ENCODE data around the gene TBXT. TPM values are rescaled to one million over a fixed set of nuclear protein-coding genes. Genes with fewer than 3 reads are reported as not detected.

Gene TBXT
- total and polyA plus RNA-seq, 2 experiments from 2014 or later, result 0.23 TPM; not detected in 1

DNA sequence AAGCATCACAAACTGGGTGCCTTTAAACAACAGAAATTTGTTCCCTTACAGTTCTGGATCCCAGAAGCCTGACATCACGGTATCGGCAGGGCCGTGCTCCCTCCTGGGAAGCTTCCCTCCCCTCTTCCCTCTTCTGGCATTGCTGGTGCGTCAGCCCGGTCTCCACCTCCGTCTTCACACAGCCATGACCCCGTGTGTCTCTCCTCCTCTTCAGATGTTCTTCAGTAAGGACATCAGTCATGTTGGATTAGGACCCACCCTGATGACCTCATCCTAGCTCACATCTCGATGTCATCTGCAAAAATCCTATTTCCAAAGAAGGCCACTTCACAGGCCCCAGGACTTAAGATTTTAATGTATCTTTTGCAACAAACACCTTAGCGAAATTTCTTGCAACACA lies 38.4 kb upstream of the TBXT start:
- Histone ChIP-seq H3K36me3 (ENCODE audit: insufficient read depth) (no peaks in the 10 kb centered on the region), H3F3A (replicated peaks; ENCODE audit: low read depth) (no peaks in the 10 kb centered on the region), H3K27me3 (ENCODE audit: insufficient read depth) (no peaks in the 10 kb centered on the region), H3K79me2 (replicated peaks; ENCODE audit: insufficient read depth) (no peaks in the 10 kb centered on the region), H3K27ac (ENCODE audit: low read depth) (no peak overlapping the region), H3K4me2 (no peak overlapping the region), H4K20me1 (replicated peaks; ENCODE audit: insufficient read depth) (no peaks in the 10 kb centered on the region; the same call in 1 of the 2 replicates), H3K9me2 (ENCODE audit: insufficient read depth) (no peaks in the 10 kb centered on the region), H3K4me1 (ENCODE audit: insufficient read depth) (no peaks in the 10 kb centered on the region), H3K4me3 (no peak overlapping the region), H2AFZ (no peak overlapping the region)
- Mint-ChIP-seq H3K9me3 (no peaks in the 10 kb centered on the region), H3K4me1 (peaks cover 12% of the 10 kb centered on the region), H3K27ac (no peak overlapping the region), H3K27me3 (ENCODE audit: insufficient read depth, low read depth, poor library complexity) (peaks cover 1% of the 10 kb centered on the region), H3K4me3 (no peak overlapping the region), H3K36me3 (ENCODE audit: low read depth) (no peaks in the 10 kb centered on the region)
- no peak for ATAC-seq
- no peak for DNase-seq (ENCODE audit: low spot score)
- TF ChIP-seq JUNB (IDR thresholded peaks at IDR 0.05; ENCODE audit: unreplicated experiment) (no peak), ZNF331 (CRISPR knock-in tag; IDR thresholded peaks at IDR 0.05; ENCODE audit: low read depth) (no peak), POLR2AphosphoS5 (IDR thresholded peaks at IDR 0.05; ENCODE audit: low read depth) (no peak), CREB1 (CRISPR knock-in tag; IDR thresholded peaks at IDR 0.05; ENCODE audit: low read depth) (no peak), ZNF114 (CRISPR knock-in tag; IDR thresholded peaks at IDR 0.05) (no peak), EZH2 (IDR thresholded peaks at IDR 0.05; ENCODE audit: low read depth, unreplicated experiment) (no peak), EZH2phosphoT487 (IDR thresholded peaks at IDR 0.05; ENCODE audit: unreplicated experiment) (no peak), NANOG (IDR thresholded peaks at IDR 0.05; ENCODE audit: borderline replicate concordance) (no peak)
- TF ChIP-seq, protein P1, sequence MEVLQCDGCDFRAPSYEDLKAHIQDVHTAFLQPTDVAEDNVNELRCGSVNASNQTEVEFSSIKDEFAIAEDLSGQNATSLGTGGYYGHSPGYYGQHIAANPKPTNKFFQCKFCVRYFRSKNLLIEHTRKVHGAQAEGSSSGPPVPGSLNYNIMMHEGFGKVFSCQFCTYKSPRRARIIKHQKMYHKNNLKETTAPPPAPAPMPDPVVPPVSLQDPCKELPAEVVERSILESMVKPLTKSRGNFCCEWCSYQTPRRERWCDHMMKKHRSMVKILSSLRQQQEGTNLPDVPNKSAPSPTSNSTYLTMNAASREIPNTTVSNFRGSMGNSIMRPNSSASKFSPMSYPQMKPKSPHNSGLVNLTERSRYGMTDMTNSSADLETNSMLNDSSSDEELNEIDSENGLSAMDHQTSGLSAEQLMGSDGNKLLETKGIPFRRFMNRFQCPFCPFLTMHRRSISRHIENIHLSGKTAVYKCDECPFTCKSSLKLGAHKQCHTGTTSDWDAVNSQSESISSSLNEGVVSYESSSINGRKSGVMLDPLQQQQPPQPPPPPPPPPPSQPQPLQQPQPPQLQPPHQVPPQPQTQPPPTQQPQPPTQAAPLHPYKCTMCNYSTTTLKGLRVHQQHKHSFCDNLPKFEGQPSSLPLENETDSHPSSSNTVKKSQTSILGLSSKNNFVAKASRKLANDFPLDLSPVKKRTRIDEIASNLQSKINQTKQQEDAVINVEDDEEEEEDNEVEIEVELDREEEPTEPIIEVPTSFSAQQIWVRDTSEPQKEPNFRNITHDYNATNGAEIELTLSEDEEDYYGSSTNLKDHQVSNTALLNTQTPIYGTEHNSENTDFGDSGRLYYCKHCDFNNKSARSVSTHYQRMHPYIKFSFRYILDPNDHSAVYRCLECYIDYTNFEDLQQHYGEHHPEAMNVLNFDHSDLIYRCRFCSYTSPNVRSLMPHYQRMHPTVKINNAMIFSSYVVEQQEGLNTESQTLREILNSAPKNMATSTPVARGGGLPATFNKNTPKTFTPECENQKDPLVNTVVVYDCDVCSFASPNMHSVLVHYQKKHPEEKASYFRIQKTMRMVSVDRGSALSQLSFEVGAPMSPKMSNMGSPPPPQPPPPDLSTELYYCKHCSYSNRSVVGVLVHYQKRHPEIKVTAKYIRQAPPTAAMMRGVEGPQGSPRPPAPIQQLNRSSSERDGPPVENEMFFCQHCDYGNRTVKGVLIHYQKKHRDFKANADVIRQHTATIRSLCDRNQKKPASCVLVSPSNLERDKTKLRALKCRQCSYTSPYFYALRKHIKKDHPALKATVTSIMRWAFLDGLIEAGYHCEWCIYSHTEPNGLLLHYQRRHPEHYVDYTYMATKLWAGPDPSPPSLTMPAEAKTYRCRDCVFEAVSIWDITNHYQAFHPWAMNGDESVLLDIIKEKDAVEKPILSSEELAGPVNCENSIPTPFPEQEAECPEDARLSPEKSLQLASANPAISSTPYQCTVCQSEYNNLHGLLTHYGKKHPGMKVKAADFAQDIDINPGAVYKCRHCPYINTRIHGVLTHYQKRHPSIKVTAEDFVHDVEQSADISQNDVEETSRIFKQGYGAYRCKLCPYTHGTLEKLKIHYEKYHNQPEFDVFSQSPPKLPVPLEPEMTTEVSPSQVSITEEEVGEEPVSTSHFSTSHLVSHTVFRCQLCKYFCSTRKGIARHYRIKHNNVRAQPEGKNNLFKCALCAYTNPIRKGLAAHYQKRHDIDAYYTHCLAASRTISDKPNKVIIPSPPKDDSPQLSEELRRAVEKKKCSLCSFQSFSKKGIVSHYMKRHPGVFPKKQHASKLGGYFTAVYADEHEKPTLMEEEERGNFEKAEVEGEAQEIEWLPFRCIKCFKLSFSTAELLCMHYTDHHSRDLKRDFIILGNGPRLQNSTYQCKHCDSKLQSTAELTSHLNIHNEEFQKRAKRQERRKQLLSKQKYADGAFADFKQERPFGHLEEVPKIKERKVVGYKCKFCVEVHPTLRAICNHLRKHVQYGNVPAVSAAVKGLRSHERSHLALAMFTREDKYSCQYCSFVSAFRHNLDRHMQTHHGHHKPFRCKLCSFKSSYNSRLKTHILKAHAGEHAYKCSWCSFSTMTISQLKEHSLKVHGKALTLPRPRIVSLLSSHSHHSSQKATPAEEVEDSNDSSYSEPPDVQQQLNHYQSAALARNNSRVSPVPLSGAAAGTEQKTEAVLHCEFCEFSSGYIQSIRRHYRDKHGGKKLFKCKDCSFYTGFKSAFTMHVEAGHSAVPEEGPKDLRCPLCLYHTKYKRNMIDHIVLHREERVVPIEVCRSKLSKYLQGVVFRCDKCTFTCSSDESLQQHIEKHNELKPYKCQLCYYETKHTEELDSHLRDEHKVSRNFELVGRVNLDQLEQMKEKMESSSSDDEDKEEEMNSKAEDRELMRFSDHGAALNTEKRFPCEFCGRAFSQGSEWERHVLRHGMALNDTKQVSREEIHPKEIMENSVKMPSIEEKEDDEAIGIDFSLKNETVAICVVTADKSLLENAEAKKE (CRISPR knock-in tag; IDR thresholded peaks at IDR 0.05), result no peak
- TF ChIP-seq, protein P2, sequence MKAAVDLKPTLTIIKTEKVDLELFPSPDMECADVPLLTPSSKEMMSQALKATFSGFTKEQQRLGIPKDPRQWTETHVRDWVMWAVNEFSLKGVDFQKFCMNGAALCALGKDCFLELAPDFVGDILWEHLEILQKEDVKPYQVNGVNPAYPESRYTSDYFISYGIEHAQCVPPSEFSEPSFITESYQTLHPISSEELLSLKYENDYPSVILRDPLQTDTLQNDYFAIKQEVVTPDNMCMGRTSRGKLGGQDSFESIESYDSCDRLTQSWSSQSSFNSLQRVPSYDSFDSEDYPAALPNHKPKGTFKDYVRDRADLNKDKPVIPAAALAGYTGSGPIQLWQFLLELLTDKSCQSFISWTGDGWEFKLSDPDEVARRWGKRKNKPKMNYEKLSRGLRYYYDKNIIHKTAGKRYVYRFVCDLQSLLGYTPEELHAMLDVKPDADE (IDR thresholded peaks at IDR 0.05), result no peak
- TF ChIP-seq, protein P3, sequence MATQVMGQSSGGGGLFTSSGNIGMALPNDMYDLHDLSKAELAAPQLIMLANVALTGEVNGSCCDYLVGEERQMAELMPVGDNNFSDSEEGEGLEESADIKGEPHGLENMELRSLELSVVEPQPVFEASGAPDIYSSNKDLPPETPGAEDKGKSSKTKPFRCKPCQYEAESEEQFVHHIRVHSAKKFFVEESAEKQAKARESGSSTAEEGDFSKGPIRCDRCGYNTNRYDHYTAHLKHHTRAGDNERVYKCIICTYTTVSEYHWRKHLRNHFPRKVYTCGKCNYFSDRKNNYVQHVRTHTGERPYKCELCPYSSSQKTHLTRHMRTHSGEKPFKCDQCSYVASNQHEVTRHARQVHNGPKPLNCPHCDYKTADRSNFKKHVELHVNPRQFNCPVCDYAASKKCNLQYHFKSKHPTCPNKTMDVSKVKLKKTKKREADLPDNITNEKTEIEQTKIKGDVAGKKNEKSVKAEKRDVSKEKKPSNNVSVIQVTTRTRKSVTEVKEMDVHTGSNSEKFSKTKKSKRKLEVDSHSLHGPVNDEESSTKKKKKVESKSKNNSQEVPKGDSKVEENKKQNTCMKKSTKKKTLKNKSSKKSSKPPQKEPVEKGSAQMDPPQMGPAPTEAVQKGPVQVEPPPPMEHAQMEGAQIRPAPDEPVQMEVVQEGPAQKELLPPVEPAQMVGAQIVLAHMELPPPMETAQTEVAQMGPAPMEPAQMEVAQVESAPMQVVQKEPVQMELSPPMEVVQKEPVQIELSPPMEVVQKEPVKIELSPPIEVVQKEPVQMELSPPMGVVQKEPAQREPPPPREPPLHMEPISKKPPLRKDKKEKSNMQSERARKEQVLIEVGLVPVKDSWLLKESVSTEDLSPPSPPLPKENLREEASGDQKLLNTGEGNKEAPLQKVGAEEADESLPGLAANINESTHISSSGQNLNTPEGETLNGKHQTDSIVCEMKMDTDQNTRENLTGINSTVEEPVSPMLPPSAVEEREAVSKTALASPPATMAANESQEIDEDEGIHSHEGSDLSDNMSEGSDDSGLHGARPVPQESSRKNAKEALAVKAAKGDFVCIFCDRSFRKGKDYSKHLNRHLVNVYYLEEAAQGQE (IDR thresholded peaks at IDR 0.05; ENCODE audit: unreplicated experiment), result no peak

Data from GM23338 (cell line).